Fibroblast of pulmonary artery (primary cell): ENCODE results near the gene HADHA.
A peak's percentile ranks its signal among the peaks of the same experiment; 100 is the strongest.

Experiments
- DNase-seq: peaks from one replicate; pipeline ENCODE4 v3.0.0-alpha.2; 2010; ENCODE audit warnings: low read depth
- H3K4me3 ChIP-seq: replicated peaks from 2 replicates; pipeline ENCODE4 v1.5.1; 2011; ENCODE audit warnings: low read depth, mild to moderate bottlenecking, control low read depth, low read length, moderate library complexity
- CTCF ChIP-seq: IDR thresholded peaks from 2 replicates; pipeline ENCODE4 v1.5.1; 2011; ENCODE audit warnings: mild to moderate bottlenecking, control low read depth, low read length, inconsistent platforms; ENCODE audit errors: missing control alignments

The HADHA gene

GRCh38 chr2:26164641-26165211 lies 79.7 kb downstream of the HADHA start:
- TF ChIP-seq CTCF, result no peak
- no peak overlapping the region for H3K4me3 ChIP-seq
- DNase-seq, result no peak

GRCh38 chr2:26164231-26164630 lies 80.2 kb downstream of the HADHA start:
- H3K4me3 ChIP-seq, result no peak overlapping the region
- TF ChIP-seq CTCF, result no peak
- no peak for DNase-seq

GRCh38 chr2:26162963-26163362 lies 81.5 kb downstream of the HADHA start:
- no peak for DNase-seq
- no peak overlapping the region for H3K4me3 ChIP-seq
- TF ChIP-seq CTCF, result no peak

GRCh38 chr2:26161926-26162325 lies 82.5 kb downstream of the HADHA start:
- no peak for DNase-seq
- no peak overlapping the region for H3K4me3 ChIP-seq
- TF ChIP-seq CTCF, result no peak

GRCh38 chr2:26157580-26157979 lies 86.9 kb downstream of the HADHA start:
- no peak for DNase-seq
- no peak for TF ChIP-seq CTCF
- H3K4me3 ChIP-seq, result no peak overlapping the region

GRCh38 chr2:26150243-26150642 lies 94.2 kb downstream of the HADHA start:
- no peak for TF ChIP-seq CTCF
- H3K4me3 ChIP-seq, result no peak overlapping the region
- DNase-seq, result no peak

- no peak for TF ChIP-seq CTCF
- DNase-seq, result peak; percentile 49
- no peak overlapping the region for H3K4me3 ChIP-seq
Measured at GRCh38 chr2:26148501-26148900, 95.9 kb downstream of the HADHA start.
